GM19455 (cell line): ENCODE measurements around the gene AGBL4.
"Not testable (repeated sequence)": the region's sequence is repeated elsewhere in the genome, so short reads cannot be mapped to it uniquely, and the experiment has no call there.

ENCODE experiments used
- ATAC-seq: cut with Tn5 transposase; IDR thresholded peaks from one replicate; pipeline ENCODE4 v1.9.1; 2021; ENCODE audit not compliant: unreplicated experiment

AGBL4 gene

DNA sequence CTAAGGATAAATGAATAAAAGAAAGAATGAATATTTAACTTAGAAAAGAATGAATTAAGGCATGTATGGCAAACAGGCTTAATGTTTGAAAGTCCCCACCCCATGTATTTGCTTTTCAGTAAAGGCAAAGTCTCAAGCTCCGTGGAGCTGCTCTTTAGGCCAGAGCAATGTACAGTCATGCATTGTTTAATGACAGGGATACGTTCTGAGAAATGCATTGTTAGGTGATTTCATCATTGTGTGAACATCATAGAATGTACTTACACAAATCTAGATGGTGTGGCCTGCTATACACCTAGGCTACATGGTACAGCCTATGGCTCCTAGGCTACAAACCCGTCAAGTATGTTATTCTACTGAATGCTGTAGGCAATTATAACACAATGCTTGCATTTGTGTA is 1500.2 kb downstream of the AGBL4 start:
- no peak for ATAC-seq

DNA sequence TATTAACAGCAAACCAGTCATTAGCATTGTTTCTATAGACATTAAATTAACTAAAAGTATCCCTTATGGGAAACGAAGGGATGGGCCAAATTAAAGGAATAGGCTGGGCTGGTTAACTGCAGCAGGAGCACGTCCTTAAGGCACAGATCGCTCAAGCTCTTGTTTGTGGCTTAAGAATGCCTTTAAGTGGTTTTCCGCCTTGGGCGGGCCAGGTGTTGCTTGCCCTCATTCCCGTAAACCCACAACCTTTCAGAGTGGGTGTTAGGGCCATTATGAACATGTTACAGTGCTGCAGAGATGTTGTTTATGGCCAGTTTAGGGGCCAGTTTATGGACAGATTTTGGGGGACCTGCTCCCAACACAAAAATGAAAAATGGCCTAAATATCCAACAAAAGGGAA is 1503.9 kb downstream of the AGBL4 start:
- not testable (repeated sequence) for ATAC-seq

DNA sequence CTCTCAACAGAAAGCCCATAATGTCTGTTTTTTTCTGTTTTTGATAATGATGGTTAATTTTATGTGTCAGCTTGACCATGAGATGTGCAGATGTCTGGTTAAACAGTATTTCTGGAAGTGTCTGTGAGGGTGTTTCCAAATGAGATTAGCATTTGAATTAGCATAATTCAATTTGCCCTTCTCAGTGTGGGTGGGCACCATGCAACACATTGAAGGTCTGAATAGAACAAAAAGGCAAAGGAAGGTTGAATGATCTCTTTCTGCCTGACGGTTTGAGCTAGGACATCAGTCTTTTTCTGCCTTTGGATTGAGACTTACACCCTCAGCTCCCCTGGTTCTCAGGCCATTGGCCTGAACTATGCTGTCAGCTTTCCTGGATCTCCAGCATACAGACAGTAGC is 1516.9 kb downstream of the AGBL4 start:
- ATAC-seq = no peak

DNA sequence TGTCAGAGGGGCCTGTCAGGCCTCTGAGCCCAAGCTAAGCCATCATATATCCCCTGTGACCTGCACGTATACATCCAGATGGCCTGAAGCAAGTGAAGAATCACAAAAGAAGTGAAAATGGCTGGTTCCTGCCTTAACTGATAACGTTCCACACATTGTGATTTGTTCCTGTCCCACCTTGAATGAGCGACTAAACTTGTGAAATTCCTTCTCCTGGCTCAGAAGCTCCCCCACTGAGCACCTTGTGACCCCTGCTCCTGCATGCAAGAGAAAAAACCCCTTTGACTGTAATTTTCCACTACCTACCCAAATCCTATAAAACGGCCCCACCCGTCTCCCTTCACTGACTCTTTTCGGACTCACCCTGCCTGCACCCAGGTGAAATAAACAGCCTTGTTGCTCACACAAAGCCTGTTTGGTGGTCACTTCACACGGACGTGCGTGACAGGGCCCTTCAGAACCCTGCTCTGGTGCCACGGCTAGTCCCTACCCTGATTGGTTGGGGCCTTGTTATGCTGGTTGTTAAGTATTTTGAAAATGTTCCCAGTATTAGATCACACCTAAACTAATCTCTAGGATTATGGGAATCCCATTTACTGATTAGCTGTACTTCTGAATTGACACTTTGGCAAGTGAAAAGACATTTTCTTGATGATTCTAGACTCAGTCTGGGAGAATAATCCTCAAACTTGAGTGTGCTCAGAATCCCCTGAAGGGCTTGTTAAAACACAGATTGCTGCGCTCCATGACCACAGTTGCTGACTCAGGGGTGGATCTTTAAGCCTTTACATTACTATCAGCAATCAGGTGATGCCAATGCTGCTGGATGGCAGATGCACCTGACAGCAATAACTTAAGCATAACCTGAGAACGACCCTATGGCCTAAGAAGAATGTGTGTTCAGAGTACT is 1523.0 kb downstream of the AGBL4 start:
- ATAC-seq = no peak

GRCh38 chr1:48499211-48499735 is 1524.5 kb downstream of the AGBL4 start:
- no peak for ATAC-seq

DNA sequence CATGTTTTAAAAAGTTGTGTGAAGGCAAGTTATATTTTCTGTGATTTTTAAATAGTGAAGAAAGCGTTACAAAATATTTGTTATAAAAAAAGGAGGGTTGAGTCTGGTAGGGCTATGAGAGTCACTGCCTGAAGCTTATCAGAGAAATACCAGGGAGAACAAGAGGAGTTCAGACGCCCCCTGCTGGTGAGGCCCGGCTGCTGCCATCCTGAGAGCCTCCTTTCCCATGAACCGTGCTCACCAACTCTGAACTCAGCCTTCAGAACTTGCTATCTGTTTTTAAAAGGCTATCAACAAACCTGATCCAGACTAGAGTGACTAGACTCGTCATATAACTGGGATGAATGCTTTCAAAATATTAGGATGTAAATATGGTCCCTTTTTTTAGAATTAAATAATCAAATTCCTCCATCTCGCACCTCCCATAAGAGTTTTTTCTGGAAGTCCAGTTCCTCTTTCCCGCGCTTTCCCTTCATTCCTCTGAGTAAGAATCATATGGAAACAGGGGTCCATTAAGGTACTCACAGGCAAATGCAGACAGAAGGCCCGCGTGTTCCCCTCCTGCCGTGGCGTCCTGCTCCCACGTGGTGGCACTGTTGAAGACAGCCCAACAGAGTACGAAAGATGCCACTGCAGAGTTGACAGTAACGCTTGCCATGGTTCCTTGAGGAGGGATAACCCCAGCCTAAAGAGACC is 1525.5 kb downstream of the AGBL4 start:
- peak; percentile 84 for ATAC-seq

- no peak for ATAC-seq
Measured at GRCh38 chr1:48495911-48496310, 1527.8 kb downstream of the AGBL4 start.

DNA sequence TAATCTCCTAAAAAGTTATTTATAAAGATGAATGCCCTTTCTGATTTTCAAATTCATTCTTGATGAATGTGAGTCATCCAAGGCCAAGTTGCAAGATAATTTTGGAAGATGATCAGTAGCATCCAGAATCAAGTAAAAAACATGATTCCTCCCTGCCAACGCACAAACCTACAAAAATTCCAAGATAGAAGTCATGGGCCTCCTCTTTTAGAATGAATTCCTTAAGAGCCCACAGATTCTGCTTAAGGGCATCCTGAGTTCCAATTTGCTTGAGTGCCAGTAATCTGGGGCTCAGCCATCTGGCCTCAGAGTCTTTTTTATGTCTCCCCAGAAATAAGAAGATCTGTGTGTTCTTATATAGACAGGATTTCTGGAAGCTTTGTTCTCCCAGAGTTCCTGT is 1528.6 kb downstream of the AGBL4 start:
- ATAC-seq = no peak

- no peak for ATAC-seq
Measured at GRCh38 chr1:48493970-48494769, 1529.6 kb downstream of the AGBL4 start.

GRCh38 chr1:48493041-48493440 is 1530.7 kb downstream of the AGBL4 start:
- ATAC-seq = no peak

- ATAC-seq = no peak
Measured at GRCh38 chr1:48492392-48492791, 1531.4 kb downstream of the AGBL4 start.

GRCh38 chr1:48488721-48489120 is 1535.0 kb downstream of the AGBL4 start:
- ATAC-seq = no peak
